ENCODE measurements around the gene HSD17B2.

Gene HSD17B2

GRCh38 chr16:82146556-82146955, 111.5 kb downstream of the HSD17B2 start:
- Histone ChIP-seq H3K27me3 (ENCODE audit: insufficient read depth, poor library complexity, severe bottlenecking) (no peaks in the 10 kb centered on the region), H3K27ac (replicated peaks) (no peak overlapping the region), H3K4me3 (replicated peaks; ENCODE audit: insufficient read depth, low read length) (no peak overlapping the region)
- DNase-seq (ENCODE audit: low read depth in 1 of 2, low spot score in 1 of 2), result no peak
- TF ChIP-seq POLR2AphosphoS5 (IDR thresholded peaks at IDR 0.05; ENCODE audit: low read depth), result no peak
- no peak for TF ChIP-seq SPI1 (IDR thresholded peaks at IDR 0.05; ENCODE audit: borderline replicate concordance, low read depth)
- TF ChIP-seq GABPA (IDR thresholded peaks at IDR 0.05; ENCODE audit: low read depth), result no peak
- TF ChIP-seq, protein P1, sequence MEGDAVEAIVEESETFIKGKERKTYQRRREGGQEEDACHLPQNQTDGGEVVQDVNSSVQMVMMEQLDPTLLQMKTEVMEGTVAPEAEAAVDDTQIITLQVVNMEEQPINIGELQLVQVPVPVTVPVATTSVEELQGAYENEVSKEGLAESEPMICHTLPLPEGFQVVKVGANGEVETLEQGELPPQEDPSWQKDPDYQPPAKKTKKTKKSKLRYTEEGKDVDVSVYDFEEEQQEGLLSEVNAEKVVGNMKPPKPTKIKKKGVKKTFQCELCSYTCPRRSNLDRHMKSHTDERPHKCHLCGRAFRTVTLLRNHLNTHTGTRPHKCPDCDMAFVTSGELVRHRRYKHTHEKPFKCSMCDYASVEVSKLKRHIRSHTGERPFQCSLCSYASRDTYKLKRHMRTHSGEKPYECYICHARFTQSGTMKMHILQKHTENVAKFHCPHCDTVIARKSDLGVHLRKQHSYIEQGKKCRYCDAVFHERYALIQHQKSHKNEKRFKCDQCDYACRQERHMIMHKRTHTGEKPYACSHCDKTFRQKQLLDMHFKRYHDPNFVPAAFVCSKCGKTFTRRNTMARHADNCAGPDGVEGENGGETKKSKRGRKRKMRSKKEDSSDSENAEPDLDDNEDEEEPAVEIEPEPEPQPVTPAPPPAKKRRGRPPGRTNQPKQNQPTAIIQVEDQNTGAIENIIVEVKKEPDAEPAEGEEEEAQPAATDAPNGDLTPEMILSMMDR (IDR thresholded peaks at IDR 0.05; ENCODE audit: insufficient read depth, low read length), result no peak
- TF ChIP-seq REST (IDR thresholded peaks at IDR 0.05; ENCODE audit: insufficient replicate concordance, low read depth), result no peak

DNA sequence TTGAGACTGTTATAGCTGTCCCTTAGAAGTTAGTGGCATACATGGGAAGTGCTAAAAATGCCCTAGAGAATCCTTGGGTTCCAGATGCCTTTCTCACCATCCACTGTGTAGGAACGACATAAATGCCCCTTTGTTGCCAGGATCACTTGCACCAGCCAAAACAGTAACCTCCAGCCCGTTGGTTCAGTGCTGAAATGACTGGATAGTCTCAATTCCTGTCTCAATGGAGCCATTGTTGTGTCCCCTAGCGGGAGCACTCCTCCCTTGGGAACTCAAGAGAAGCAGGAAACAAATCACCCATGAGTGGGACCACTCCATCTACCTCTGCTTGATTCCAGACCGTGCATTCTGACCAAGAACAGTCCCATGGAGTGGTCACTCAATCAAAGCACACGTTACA, 111.9 kb downstream of the HSD17B2 start:
- DNase-seq (ENCODE audit: low read depth in 1 of 2, low spot score in 1 of 2), result no peak
- Histone ChIP-seq H3K27ac (replicated peaks) (no peak overlapping the region), H3K27me3 (ENCODE audit: insufficient read depth, poor library complexity, severe bottlenecking) (no peaks in the 10 kb centered on the region), H3K4me3 (replicated peaks; ENCODE audit: insufficient read depth, low read length) (no peak overlapping the region)
- TF ChIP-seq, protein P1 (IDR thresholded peaks at IDR 0.05; ENCODE audit: insufficient read depth, low read length), result no peak
- no peak for TF ChIP-seq POLR2AphosphoS5 (IDR thresholded peaks at IDR 0.05; ENCODE audit: low read depth)
- TF ChIP-seq GABPA (IDR thresholded peaks at IDR 0.05; ENCODE audit: low read depth), result no peak
- no peak for TF ChIP-seq REST (IDR thresholded peaks at IDR 0.05; ENCODE audit: insufficient replicate concordance, low read depth)
- no peak for TF ChIP-seq SPI1 (IDR thresholded peaks at IDR 0.05; ENCODE audit: borderline replicate concordance, low read depth)

DNA sequence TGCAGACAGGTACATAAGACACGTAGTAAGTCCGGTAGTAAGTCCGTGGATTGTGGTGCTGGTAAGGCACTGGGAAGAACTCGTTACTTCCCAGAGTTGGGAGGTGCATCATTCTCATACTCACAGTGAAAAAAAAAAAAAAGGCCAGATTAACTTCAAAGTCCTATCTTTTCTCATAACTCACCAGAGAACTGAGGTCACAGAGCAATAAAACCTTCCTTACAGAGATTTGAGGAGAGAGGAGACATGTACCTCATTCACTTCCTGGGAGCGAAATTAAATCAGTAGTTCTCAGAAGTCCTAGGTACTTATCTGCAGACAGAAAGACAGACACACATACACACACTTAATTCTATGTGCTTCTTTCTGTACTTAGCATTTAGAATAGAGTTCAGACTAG, 112.5 kb downstream of the HSD17B2 start:
- TF ChIP-seq REST (IDR thresholded peaks at IDR 0.05; ENCODE audit: insufficient replicate concordance, low read depth), result no peak
- no peak for TF ChIP-seq SPI1 (IDR thresholded peaks at IDR 0.05; ENCODE audit: borderline replicate concordance, low read depth)
- TF ChIP-seq GABPA (IDR thresholded peaks at IDR 0.05; ENCODE audit: low read depth), result no peak
- TF ChIP-seq POLR2AphosphoS5 (IDR thresholded peaks at IDR 0.05; ENCODE audit: low read depth), result no peak
- TF ChIP-seq, protein P1 (IDR thresholded peaks at IDR 0.05; ENCODE audit: insufficient read depth, low read length), result no peak
- DNase-seq (ENCODE audit: low read depth in 1 of 2, low spot score in 1 of 2), result no peak
- Histone ChIP-seq H3K27me3 (ENCODE audit: insufficient read depth, poor library complexity, severe bottlenecking) (no peaks in the 10 kb centered on the region), H3K27ac (replicated peaks) (no peak overlapping the region), H3K4me3 (replicated peaks; ENCODE audit: insufficient read depth, low read length) (no peak overlapping the region)
